Measurements from ENCODE around the gene TIGD6. TPM values are rescaled to one million over a fixed set of nuclear protein-coding genes. Genes with fewer than 3 reads are reported as not detected.

Gene TIGD6
- total and polyA plus RNA-seq, 2 donors (not counting 3 experiments of a cell fraction or from before 2014, with no cell fraction given): 3.6 to 5.4 TPM

- Histone ChIP-seq H3K9me3 (replicated peaks; ENCODE audit: control insufficient read depth, insufficient read depth, low read length) (no peaks in the 10 kb centered on the region), H3K79me2 (ENCODE audit: control insufficient read depth, insufficient read depth, low read length) (peaks cover 4% of the 10 kb centered on the region), H3K4me3 (replicated peaks in 1 of 3; ENCODE audit: insufficient read depth in 1 of 3, low read depth in 1 of 3, low read length in 3 of 3) (no peak overlapping the region), H3K36me3 (ENCODE audit: control insufficient read depth in 2 of 2, extremely low read depth in 1 of 2, insufficient read depth in 2 of 2, low read length in 2 of 2) (peaks cover 17 to 18% of the 10 kb centered on the region in 2 experiments), H3K9ac (replicated peaks; ENCODE audit: extremely low read depth, insufficient read depth, low read length) (no peak overlapping the region), H3K27me3 (ENCODE audit: control insufficient read depth in 2 of 2, insufficient read depth in 2 of 2, low read length in 2 of 2) (no peaks in the 10 kb centered on the region), H3K4me2 (ENCODE audit: insufficient read depth, low read length) (no peak overlapping the region), H4K20me1 (replicated peaks; ENCODE audit: control insufficient read depth, extremely low read depth, insufficient read depth, low read length) (no peaks in the 10 kb centered on the region), H3K27ac (ENCODE audit: insufficient read depth, low read depth, low read length) (no peak overlapping the region), H3K9me1 (replicated peaks; ENCODE audit: control insufficient read depth, extremely low read depth, insufficient read depth, low read length) (no peaks in the 10 kb centered on the region), H3K4me1 (ENCODE audit: control insufficient read depth, extremely low read depth, insufficient read depth, low read length) (peaks cover 32% of the 10 kb centered on the region), H2AFZ (ENCODE audit: low read depth, low read length) (no peak overlapping the region)
- CTCF ChIA-PET: interaction anchor here (2.8 kb wide), 1 partner anchor 18 kb away, joined by 16 read pairs; no protein-coding TSS in a partner anchor
- no TSS peak for BruUV-seq (replicated peaks)
- POLR2A ChIA-PET: no interaction called here
- dilution Hi-C loops (cut with MboI; ENCODE audit: extremely low pct_ligation_motif_present, low sequenced_read_pairs): no loop called here
- DNase-seq (ENCODE audit: low read depth, low spot score) (no peak), FAIRE-seq (no peak)
- intact Hi-C loops (cut with micrococcal nuclease): no loop called here
- no peak for TF ChIP-seq MAX (IDR thresholded peaks at IDR 0.05; ENCODE audit: insufficient read depth, insufficient read length)
- no peak for TF ChIP-seq GATA2 (IDR thresholded peaks at IDR 0.05; ENCODE audit: insufficient read depth, insufficient read length, low read depth, low read length)
- TF ChIP-seq POLR2A (IDR thresholded peaks at IDR 0.05; ENCODE audit: low read depth, low read length): no peak
- no peak for TF ChIP-seq FOS (IDR thresholded peaks at IDR 0.05; ENCODE audit: borderline replicate concordance, insufficient read depth, low read length)
- no peak for TF ChIP-seq POLR2AphosphoS5 (IDR thresholded peaks at IDR 0.05; ENCODE audit: insufficient read depth, low read depth, low read length)
- TF ChIP-seq CTCF (IDR thresholded peaks at IDR 0.05; ENCODE audit: extremely low read depth in 1 of 2, insufficient read depth in 1 of 2, low read depth in 1 of 2, low read length in 2 of 2): no peak
- TF ChIP-seq EZH2 (IDR thresholded peaks at IDR 0.05; ENCODE audit: borderline replicate concordance, low read depth, low read length, severe bottlenecking): no peak
- TF ChIP-seq JUN (IDR thresholded peaks at IDR 0.05; ENCODE audit: borderline replicate concordance, insufficient read depth, insufficient read length, low read depth): no peak
Measured at GRCh38 chr5:150024346-150024984, 24.0 kb upstream of the TIGD6 start.
